Measurements from ENCODE around the gene LUC7L3. TPM values are rescaled to one million over a fixed set of nuclear protein-coding genes. Genes with fewer than 3 reads are reported as not detected.

The LUC7L3 gene
- total RNA-seq, 1 donor from 2014 or later: 13.7 TPM

GRCh38 chr17:50749245-50749644 is 29.8 kb downstream of the LUC7L3 start:
- FAIRE-seq (no peak), DNase-seq (ENCODE audit: low read depth) (no peak)
- TF ChIP-seq, protein P1, sequence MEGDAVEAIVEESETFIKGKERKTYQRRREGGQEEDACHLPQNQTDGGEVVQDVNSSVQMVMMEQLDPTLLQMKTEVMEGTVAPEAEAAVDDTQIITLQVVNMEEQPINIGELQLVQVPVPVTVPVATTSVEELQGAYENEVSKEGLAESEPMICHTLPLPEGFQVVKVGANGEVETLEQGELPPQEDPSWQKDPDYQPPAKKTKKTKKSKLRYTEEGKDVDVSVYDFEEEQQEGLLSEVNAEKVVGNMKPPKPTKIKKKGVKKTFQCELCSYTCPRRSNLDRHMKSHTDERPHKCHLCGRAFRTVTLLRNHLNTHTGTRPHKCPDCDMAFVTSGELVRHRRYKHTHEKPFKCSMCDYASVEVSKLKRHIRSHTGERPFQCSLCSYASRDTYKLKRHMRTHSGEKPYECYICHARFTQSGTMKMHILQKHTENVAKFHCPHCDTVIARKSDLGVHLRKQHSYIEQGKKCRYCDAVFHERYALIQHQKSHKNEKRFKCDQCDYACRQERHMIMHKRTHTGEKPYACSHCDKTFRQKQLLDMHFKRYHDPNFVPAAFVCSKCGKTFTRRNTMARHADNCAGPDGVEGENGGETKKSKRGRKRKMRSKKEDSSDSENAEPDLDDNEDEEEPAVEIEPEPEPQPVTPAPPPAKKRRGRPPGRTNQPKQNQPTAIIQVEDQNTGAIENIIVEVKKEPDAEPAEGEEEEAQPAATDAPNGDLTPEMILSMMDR (IDR thresholded peaks at IDR 0.05; ENCODE audit: insufficient read depth, low read length, severe bottlenecking): no peak
- no peaks in the 10 kb centered on the region for H3K27me3 ChIP-seq (ENCODE audit: control insufficient read depth, insufficient read depth, low read length)
- no peak overlapping the region for H3K4me3 ChIP-seq (ENCODE audit: low read depth, low read length)
- peaks cover 16% of the 10 kb centered on the region for H3K36me3 ChIP-seq (ENCODE audit: control insufficient read depth, insufficient read depth, low read length)

- Histone ChIP-seq H3K27me3 (ENCODE audit: control insufficient read depth, insufficient read depth, low read length) (no peaks in the 10 kb centered on the region), H3K36me3 (ENCODE audit: control insufficient read depth, insufficient read depth, low read length) (peaks cover 8% of the 10 kb centered on the region), H3K4me3 (ENCODE audit: low read depth, low read length) (no peak overlapping the region)
- TF ChIP-seq, protein P1 (IDR thresholded peaks at IDR 0.05; ENCODE audit: insufficient read depth, low read length, severe bottlenecking): no peak
- FAIRE-seq (no peak), DNase-seq (ENCODE audit: low read depth) (no peak)
Measured at GRCh38 chr17:50754521-50754920, 35.1 kb downstream of the LUC7L3 start.

DNA sequence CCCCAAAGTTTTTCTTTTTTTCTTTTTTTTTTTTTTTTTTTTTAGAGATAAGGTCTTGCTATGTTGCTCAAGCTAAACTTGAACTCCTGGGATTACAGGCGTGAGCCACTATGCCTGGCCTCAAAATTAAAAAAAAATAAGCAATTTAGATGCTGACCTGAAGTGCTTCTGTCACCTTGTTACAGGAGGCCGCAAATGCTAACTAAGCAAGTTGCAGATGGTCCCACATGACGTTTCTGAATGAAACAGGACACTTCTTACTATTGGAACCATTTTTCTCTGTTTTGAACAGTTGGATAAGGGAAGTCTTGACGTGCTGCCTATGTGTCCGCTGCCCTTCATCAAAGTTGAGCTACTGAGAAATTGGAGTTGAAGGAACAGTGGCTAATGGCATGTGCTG is 39.1 kb downstream of the LUC7L3 start:
- no peak for DNase-seq (ENCODE audit: low read depth)
- no peaks in the 10 kb centered on the region for H3K27me3 ChIP-seq (ENCODE audit: control insufficient read depth, insufficient read depth, low read length)
- H3K36me3 ChIP-seq (ENCODE audit: control insufficient read depth, insufficient read depth, low read length): no peaks in the 10 kb centered on the region
- FAIRE-seq: no peak
- no peak overlapping the region for H3K4me3 ChIP-seq (ENCODE audit: low read depth, low read length)
- TF ChIP-seq, protein P1 (IDR thresholded peaks at IDR 0.05; ENCODE audit: insufficient read depth, low read length, severe bottlenecking): no peak

GRCh38 chr17:50758989-50759544 is 39.7 kb downstream of the LUC7L3 start:
- H3K4me3 ChIP-seq (ENCODE audit: low read depth, low read length): no peak overlapping the region
- no peaks in the 10 kb centered on the region for H3K27me3 ChIP-seq (ENCODE audit: control insufficient read depth, insufficient read depth, low read length)
- DNase-seq (ENCODE audit: low read depth): no peak
- FAIRE-seq: no peak
- no peaks in the 10 kb centered on the region for H3K36me3 ChIP-seq (ENCODE audit: control insufficient read depth, insufficient read depth, low read length)
- TF ChIP-seq, protein P1 (IDR thresholded peaks at IDR 0.05; ENCODE audit: insufficient read depth, low read length, severe bottlenecking): no peak

- TF ChIP-seq, protein P1 (IDR thresholded peaks at IDR 0.05; ENCODE audit: insufficient read depth, low read length, severe bottlenecking): no peak
Measured at GRCh38 chr17:50762177-50762576, 42.8 kb downstream of the LUC7L3 start.

More at GRCh38 chr17:50762177-50762576, 42.8 kb downstream of the LUC7L3 start:
- FAIRE-seq: no peak
- Histone ChIP-seq H3K27me3 (ENCODE audit: control insufficient read depth, insufficient read depth, low read length) (no peaks in the 10 kb centered on the region), H3K36me3 (ENCODE audit: control insufficient read depth, insufficient read depth, low read length) (no peaks in the 10 kb centered on the region), H3K4me3 (ENCODE audit: low read depth, low read length) (no peak overlapping the region)
- no peak for DNase-seq (ENCODE audit: low read depth)

Data from bronchial epithelial cell (primary cell).